Measurements from ENCODE around the gene LRRC47. TPM values are rescaled to one million over a fixed set of nuclear protein-coding genes. Genes with fewer than 3 reads are reported as not detected.

LRRC47 gene
- total and polyA plus RNA-seq, 2 of the 13 experiments (the other 11 are each of a cell fraction or from before 2014, with no cell fraction given), result 18.3 to 52.5 TPM

DNA sequence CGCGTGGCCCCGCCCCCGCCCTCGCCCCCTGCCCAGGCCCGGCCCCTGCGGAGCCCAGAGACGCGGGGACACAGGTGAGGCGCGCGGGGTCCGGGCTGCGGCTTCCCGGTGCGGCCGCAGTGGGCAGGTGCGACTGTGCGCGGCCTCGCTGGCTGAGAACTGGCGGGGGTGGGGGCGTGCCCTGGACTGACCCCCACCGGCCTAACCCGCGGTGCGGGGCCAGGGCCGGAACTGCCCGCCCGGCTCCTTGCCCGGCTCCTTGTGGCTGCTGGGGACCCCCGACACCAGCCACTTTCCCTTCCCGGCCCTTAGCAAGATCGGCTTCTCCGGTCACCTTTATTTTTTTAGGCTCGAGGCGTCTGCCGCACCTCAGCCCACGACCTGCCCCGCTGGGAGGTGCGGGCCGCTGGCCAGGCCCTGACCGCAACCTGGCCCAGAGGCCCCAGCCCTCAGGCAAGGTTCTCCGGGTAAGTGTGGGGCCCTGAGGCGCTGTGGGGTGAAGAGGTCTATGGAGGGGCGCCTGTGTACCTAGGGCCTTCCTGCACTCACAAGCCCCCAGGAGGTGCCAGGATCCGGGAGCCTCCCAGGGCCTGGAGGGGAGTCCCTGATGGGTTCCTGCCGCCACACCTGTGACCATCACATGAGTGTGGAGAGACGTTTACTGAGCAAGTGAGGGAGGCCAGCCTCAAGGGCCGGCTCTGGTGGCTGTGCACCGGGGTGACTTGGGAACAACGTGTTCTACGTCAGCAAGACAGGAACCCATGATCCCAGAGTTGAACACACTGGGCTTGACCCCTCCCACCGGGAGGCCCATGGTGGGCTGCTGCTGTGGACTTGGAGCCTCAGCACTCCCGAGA, 23.4 kb downstream of the LRRC47 start, which contains the start of gene SMIM1 (continued):
- TF ChIP-seq, protein P1, sequence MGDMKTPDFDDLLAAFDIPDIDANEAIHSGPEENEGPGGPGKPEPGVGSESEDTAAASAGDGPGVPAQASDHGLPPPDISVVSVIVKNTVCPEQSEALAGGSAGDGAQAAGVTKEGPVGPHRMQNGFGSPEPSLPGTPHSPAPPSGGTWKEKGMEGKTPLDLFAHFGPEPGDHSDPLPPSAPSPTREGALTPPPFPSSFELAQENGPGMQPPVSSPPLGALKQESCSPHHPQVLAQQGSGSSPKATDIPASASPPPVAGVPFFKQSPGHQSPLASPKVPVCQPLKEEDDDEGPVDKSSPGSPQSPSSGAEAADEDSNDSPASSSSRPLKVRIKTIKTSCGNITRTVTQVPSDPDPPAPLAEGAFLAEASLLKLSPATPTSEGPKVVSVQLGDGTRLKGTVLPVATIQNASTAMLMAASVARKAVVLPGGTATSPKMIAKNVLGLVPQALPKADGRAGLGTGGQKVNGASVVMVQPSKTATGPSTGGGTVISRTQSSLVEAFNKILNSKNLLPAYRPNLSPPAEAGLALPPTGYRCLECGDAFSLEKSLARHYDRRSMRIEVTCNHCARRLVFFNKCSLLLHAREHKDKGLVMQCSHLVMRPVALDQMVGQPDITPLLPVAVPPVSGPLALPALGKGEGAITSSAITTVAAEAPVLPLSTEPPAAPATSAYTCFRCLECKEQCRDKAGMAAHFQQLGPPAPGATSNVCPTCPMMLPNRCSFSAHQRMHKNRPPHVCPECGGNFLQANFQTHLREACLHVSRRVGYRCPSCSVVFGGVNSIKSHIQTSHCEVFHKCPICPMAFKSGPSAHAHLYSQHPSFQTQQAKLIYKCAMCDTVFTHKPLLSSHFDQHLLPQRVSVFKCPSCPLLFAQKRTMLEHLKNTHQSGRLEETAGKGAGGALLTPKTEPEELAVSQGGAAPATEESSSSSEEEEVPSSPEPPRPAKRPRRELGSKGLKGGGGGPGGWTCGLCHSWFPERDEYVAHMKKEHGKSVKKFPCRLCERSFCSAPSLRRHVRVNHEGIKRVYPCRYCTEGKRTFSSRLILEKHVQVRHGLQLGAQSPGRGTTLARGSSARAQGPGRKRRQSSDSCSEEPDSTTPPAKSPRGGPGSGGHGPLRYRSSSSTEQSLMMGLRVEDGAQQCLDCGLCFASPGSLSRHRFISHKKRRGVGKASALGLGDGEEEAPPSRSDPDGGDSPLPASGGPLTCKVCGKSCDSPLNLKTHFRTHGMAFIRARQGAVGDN (CRISPR knock-in tag; IDR thresholded peaks at IDR 0.05), result peak; percentile 86
- no peak for TF ChIP-seq ASH2L (IDR thresholded peaks at IDR 0.05; ENCODE audit: insufficient read length, low read depth, low read length)
- TF ChIP-seq ZNF660 (CRISPR knock-in tag; IDR thresholded peaks at IDR 0.05; ENCODE audit: borderline replicate concordance, low read depth), result no peak
- TF ChIP-seq ZNF333 (CRISPR knock-in tag; IDR thresholded peaks at IDR 0.05; ENCODE audit: borderline replicate concordance), result no peak
- peak; percentile 41; the same call in 1 of the 2 replicates for TF ChIP-seq CREB1 (IDR thresholded peaks at IDR 0.05)
- no peak for TF ChIP-seq CREB1 (CRISPR knock-in tag; IDR thresholded peaks at IDR 0.05)
- TF ChIP-seq ZNF337 (CRISPR knock-in tag; IDR thresholded peaks at IDR 0.05; ENCODE audit: borderline replicate concordance, low read depth), result 0 out of 2 replicates have a peak, but pooled peaks have one; percentile 2
- TF ChIP-seq NRL (CRISPR knock-in tag; IDR thresholded peaks at IDR 0.05; ENCODE audit: borderline replicate concordance), result peak; percentile 65
- peak; percentile 75 for TF ChIP-seq ZNF776 (CRISPR knock-in tag; IDR thresholded peaks at IDR 0.05)
- no peak for TF ChIP-seq BRD4 (CRISPR knock-in tag; IDR thresholded peaks at IDR 0.05)
- 0 out of 2 replicates have a peak, but pooled peaks have one; percentile 54 for TF ChIP-seq ZNF383 (CRISPR knock-in tag; IDR thresholded peaks at IDR 0.05; ENCODE audit: borderline replicate concordance)
- TF ChIP-seq, protein P2, sequence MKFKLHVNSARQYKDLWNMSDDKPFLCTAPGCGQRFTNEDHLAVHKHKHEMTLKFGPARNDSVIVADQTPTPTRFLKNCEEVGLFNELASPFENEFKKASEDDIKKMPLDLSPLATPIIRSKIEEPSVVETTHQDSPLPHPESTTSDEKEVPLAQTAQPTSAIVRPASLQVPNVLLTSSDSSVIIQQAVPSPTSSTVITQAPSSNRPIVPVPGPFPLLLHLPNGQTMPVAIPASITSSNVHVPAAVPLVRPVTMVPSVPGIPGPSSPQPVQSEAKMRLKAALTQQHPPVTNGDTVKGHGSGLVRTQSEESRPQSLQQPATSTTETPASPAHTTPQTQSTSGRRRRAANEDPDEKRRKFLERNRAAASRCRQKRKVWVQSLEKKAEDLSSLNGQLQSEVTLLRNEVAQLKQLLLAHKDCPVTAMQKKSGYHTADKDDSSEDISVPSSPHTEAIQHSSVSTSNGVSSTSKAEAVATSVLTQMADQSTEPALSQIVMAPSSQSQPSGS (CRISPR knock-in tag; IDR thresholded peaks at IDR 0.05), result peak; percentile 10; the same call in 1 of the 2 replicates
- TF ChIP-seq NFYB (CRISPR knock-in tag; IDR thresholded peaks at IDR 0.05), result no peak
- TF ChIP-seq, protein P3, sequence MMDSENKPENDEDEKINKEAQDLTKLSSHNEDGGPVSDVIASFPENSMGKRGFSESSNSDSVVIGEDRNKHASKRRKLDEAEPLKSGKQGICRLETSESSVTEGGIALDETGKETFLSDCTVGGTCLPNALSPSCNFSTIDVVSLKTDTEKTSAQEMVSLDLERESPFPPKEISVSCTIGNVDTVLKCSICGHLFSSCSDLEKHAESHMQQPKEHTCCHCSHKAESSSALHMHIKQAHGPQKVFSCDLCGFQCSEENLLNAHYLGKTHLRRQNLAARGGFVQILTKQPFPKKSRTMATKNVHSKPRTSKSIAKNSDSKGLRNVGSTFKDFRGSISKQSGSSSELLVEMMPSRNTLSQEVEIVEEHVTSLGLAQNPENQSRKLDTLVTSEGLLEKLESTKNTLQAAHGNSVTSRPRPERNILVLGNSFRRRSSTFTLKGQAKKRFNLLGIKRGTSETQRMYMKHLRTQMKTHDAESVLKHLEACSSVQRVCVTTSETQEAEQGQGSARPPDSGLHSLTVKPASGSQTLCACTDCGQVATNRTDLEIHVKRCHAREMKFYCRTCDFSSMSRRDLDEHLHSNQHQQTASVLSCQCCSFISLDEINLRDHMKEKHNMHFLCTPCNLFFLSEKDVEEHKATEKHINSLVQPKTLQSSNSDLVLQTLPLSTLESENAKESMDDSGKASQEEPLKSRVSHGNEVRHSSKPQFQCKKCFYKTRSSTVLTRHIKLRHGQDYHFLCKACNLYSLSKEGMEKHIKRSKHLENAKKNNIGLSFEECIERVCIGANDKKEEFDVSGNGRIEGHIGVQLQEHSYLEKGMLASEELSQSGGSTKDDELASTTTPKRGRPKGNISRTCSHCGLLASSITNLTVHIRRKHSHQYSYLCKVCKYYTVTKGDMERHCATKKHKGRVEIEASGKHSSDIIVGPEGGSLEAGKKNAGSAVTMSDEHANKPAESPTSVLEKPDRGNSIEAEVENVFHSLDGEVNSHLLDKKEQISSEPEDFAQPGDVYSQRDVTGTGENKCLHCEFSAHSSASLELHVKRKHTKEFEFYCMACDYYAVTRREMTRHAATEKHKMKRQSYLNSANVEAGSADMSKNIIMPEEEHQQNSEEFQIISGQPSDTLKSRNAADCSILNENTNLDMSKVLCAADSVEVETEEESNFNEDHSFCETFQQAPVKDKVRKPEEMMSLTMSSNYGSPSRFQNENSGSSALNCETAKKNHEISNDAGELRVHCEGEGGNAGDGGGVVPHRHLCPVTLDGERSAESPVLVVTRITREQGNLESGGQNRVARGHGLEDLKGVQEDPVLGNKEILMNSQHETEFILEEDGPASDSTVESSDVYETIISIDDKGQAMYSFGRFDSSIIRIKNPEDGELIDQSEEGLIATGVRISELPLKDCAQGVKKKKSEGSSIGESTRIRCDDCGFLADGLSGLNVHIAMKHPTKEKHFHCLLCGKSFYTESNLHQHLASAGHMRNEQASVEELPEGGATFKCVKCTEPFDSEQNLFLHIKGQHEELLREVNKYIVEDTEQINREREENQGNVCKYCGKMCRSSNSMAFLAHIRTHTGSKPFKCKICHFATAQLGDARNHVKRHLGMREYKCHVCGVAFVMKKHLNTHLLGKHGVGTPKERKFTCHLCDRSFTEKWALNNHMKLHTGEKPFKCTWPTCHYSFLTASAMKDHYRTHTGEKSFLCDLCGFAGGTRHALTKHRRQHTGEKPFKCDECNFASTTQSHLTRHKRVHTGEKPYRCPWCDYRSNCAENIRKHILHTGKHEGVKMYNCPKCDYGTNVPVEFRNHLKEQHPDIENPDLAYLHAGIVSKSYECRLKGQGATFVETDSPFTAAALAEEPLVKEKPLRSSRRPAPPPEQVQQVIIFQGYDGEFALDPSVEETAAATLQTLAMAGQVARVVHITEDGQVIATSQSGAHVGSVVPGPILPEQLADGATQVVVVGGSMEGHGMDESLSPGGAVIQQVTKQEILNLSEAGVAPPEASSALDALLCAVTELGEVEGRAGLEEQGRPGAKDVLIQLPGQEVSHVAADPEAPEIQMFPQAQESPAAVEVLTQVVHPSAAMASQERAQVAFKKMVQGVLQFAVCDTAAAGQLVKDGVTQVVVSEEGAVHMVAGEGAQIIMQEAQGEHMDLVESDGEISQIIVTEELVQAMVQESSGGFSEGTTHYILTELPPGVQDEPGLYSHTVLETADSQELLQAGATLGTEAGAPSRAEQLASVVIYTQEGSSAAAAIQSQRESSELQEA (CRISPR knock-in tag; IDR thresholded peaks at IDR 0.05; ENCODE audit: not compliant biosample characterization), result peak; percentile 66
